ENCODE measurements around the gene ASGR1.

Gene ASGR1

GRCh38 chr17:7137171-7137943 lies 41.8 kb downstream of the ASGR1 start:
- WGBS = 84% methylated on average over 12 of the region's 13 CpGs
- Histone ChIP-seq H3K14ac (ENCODE audit: low read length in 2 of 2) (no peak overlapping the region), H3K9ac (ENCODE audit: low read length) (peak overlapping the region; percentile 16), H3K4me2 (ENCODE audit: low read length, poor library complexity, severe bottlenecking) (no peak overlapping the region), H3K4ac (ENCODE audit: low read depth in 1 of 2, low read length in 2 of 2) (no peak overlapping the region), H4K91ac (ENCODE audit: low read length) (no peak overlapping the region), H3K18ac (ENCODE audit: low read depth in 1 of 2, low read length in 2 of 2) (no peak overlapping the region), H3K4me1 (ENCODE audit: control insufficient read depth, insufficient read depth, low read depth, low read length) (peaks cover 5% of the 10 kb centered on the region), H3K27me3 (ENCODE audit: control insufficient read depth in 1 of 2, insufficient read depth in 1 of 2, low read length in 2 of 2) (peaks cover 60 to 76% of the 10 kb centered on the region in 2 experiments), H3K4me3 (ENCODE audit: insufficient read depth in 1 of 2, low read depth in 1 of 2, low read length in 2 of 2) (no peak overlapping the region), H3K9me3 (ENCODE audit: control insufficient read depth, low read length) (peaks cover 4% of the 10 kb centered on the region), H3K23ac (ENCODE audit: low read length in 2 of 2) (no peak overlapping the region), H2AFZ (ENCODE audit: low read depth, low read length) (no peak overlapping the region), H3K27ac (ENCODE audit: low read length, poor library complexity, severe bottlenecking) (no peak overlapping the region), H2BK5ac (ENCODE audit: low read depth, low read length, poor library complexity, severe bottlenecking) (no peak overlapping the region), H2BK12ac (ENCODE audit: low read length in 2 of 2) (no peak overlapping the region), H2BK15ac (ENCODE audit: low read depth, poor library complexity, severe bottlenecking) (no peak overlapping the region), H4K8ac (ENCODE audit: low read length) (no peak overlapping the region), H3K79me1 (replicated peaks; ENCODE audit: low read length, poor library complexity, severe bottlenecking) (no peaks in the 10 kb centered on the region), H2BK120ac (ENCODE audit: low read depth, low read length) (no peak overlapping the region), H2AK5ac (ENCODE audit: low read length, severe bottlenecking) (no peak overlapping the region), H3K36me3 (ENCODE audit: control insufficient read depth in 1 of 2, insufficient read depth in 2 of 2, low read depth in 1 of 2, low read length in 2 of 2) (no peaks in the 10 kb centered on the region)
- DNase-seq = no peak

- Histone ChIP-seq H3K14ac (ENCODE audit: low read length in 2 of 2) (no peak overlapping the region), H2BK15ac (ENCODE audit: low read depth, poor library complexity, severe bottlenecking) (no peak overlapping the region), H2BK120ac (ENCODE audit: low read depth, low read length) (no peak overlapping the region), H3K18ac (ENCODE audit: low read depth in 1 of 2, low read length in 2 of 2) (no peak overlapping the region), H3K36me3 (ENCODE audit: control insufficient read depth in 1 of 2, insufficient read depth in 2 of 2, low read depth in 1 of 2, low read length in 2 of 2) (no peaks in the 10 kb centered on the region), H2BK12ac (ENCODE audit: low read length in 2 of 2) (no peak overlapping the region), H3K9me3 (ENCODE audit: control insufficient read depth, low read length) (peaks cover 4% of the 10 kb centered on the region), H3K27me3 (ENCODE audit: control insufficient read depth in 1 of 2, insufficient read depth in 1 of 2, low read length in 2 of 2) (peaks cover 58 to 68% of the 10 kb centered on the region in 2 experiments), H2AFZ (ENCODE audit: low read depth, low read length) (no peak overlapping the region), H3K4me3 (ENCODE audit: insufficient read depth in 1 of 2, low read depth in 1 of 2, low read length in 2 of 2) (no peak overlapping the region), H3K4me1 (ENCODE audit: control insufficient read depth, insufficient read depth, low read depth, low read length) (peaks cover 5% of the 10 kb centered on the region), H3K9ac (ENCODE audit: low read length) (no peak overlapping the region), H3K4ac (ENCODE audit: low read depth in 1 of 2, low read length in 2 of 2) (no peak overlapping the region), H3K79me1 (replicated peaks; ENCODE audit: low read length, poor library complexity, severe bottlenecking) (no peaks in the 10 kb centered on the region), H3K23ac (ENCODE audit: low read length in 2 of 2) (no peak overlapping the region), H4K8ac (ENCODE audit: low read length) (no peak overlapping the region), H3K4me2 (ENCODE audit: low read length, poor library complexity, severe bottlenecking) (no peak overlapping the region), H2AK5ac (ENCODE audit: low read length, severe bottlenecking) (no peak overlapping the region), H3K27ac (ENCODE audit: low read length, poor library complexity, severe bottlenecking) (no peak overlapping the region), H2BK5ac (ENCODE audit: low read depth, low read length, poor library complexity, severe bottlenecking) (no peak overlapping the region), H4K91ac (ENCODE audit: low read length) (no peak overlapping the region)
- peak; percentile 69 for DNase-seq
- 27% methylated on average over 7 of the region's 9 CpGs for WGBS
Measured at GRCh38 chr17:7136266-7136877, 42.8 kb downstream of the ASGR1 start.

- Histone ChIP-seq H2BK12ac (ENCODE audit: low read length in 2 of 2) (no peak overlapping the region), H3K79me1 (replicated peaks; ENCODE audit: low read length, poor library complexity, severe bottlenecking) (no peaks in the 10 kb centered on the region), H3K4me2 (ENCODE audit: low read length, poor library complexity, severe bottlenecking) (no peak overlapping the region), H3K9ac (ENCODE audit: low read length) (no peak overlapping the region), H3K4ac (ENCODE audit: low read depth in 1 of 2, low read length in 2 of 2) (no peak overlapping the region), H2BK5ac (ENCODE audit: low read depth, low read length, poor library complexity, severe bottlenecking) (no peak overlapping the region), H3K36me3 (ENCODE audit: control insufficient read depth in 1 of 2, insufficient read depth in 2 of 2, low read depth in 1 of 2, low read length in 2 of 2) (no peaks in the 10 kb centered on the region), H4K91ac (ENCODE audit: low read length) (no peak overlapping the region), H3K9me3 (ENCODE audit: control insufficient read depth, low read length) (peaks cover 1% of the 10 kb centered on the region), H2BK15ac (ENCODE audit: low read depth, poor library complexity, severe bottlenecking) (no peak overlapping the region), H3K14ac (ENCODE audit: low read length in 2 of 2) (no peak overlapping the region), H4K8ac (ENCODE audit: low read length) (no peak overlapping the region), H2AK5ac (ENCODE audit: low read length, severe bottlenecking) (no peak overlapping the region), H3K23ac (ENCODE audit: low read length in 2 of 2) (no peak overlapping the region), H3K4me1 (ENCODE audit: control insufficient read depth, insufficient read depth, low read depth, low read length) (peaks cover 5% of the 10 kb centered on the region), H3K27me3 (ENCODE audit: control insufficient read depth in 1 of 2, insufficient read depth in 1 of 2, low read length in 2 of 2) (peaks cover 45 to 69% of the 10 kb centered on the region in 2 experiments), H3K27ac (ENCODE audit: low read length, poor library complexity, severe bottlenecking) (no peak overlapping the region), H2AFZ (ENCODE audit: low read depth, low read length) (no peak overlapping the region), H3K18ac (ENCODE audit: low read depth in 1 of 2, low read length in 2 of 2) (no peak overlapping the region), H3K4me3 (ENCODE audit: insufficient read depth in 1 of 2, low read depth in 1 of 2, low read length in 2 of 2) (no peak overlapping the region), H2BK120ac (ENCODE audit: low read depth, low read length) (no peak overlapping the region)
- no peak for DNase-seq
- 80% methylated on average over 20 of the region's 20 CpGs for WGBS
Measured at GRCh38 chr17:7133916-7134315, 45.3 kb downstream of the ASGR1 start.

- Histone ChIP-seq H3K79me1 (replicated peaks; ENCODE audit: low read length, poor library complexity, severe bottlenecking) (no peaks in the 10 kb centered on the region), H3K14ac (ENCODE audit: low read length in 2 of 2) (no peak overlapping the region), H3K9me3 (ENCODE audit: control insufficient read depth, low read length) (no peaks in the 10 kb centered on the region), H3K27ac (ENCODE audit: low read length, poor library complexity, severe bottlenecking) (no peak overlapping the region), H4K8ac (ENCODE audit: low read length) (no peak overlapping the region), H3K27me3 (ENCODE audit: control insufficient read depth in 1 of 2, insufficient read depth in 1 of 2, low read length in 2 of 2) (peaks cover 41 to 68% of the 10 kb centered on the region in 2 experiments), H3K4ac (ENCODE audit: low read depth in 1 of 2, low read length in 2 of 2) (no peak overlapping the region), H2AK5ac (ENCODE audit: low read length, severe bottlenecking) (no peak overlapping the region), H3K4me3 (ENCODE audit: insufficient read depth in 1 of 2, low read depth in 1 of 2, low read length in 2 of 2) (no peak overlapping the region), H3K9ac (ENCODE audit: low read length) (no peak overlapping the region), H3K4me2 (ENCODE audit: low read length, poor library complexity, severe bottlenecking) (no peak overlapping the region), H3K36me3 (ENCODE audit: control insufficient read depth in 1 of 2, insufficient read depth in 2 of 2, low read depth in 1 of 2, low read length in 2 of 2) (no peaks in the 10 kb centered on the region), H2BK5ac (ENCODE audit: low read depth, low read length, poor library complexity, severe bottlenecking) (no peak overlapping the region), H2AFZ (ENCODE audit: low read depth, low read length) (no peak overlapping the region), H3K4me1 (ENCODE audit: control insufficient read depth, insufficient read depth, low read depth, low read length) (peaks cover 5% of the 10 kb centered on the region), H2BK120ac (ENCODE audit: low read depth, low read length) (no peak overlapping the region), H2BK15ac (ENCODE audit: low read depth, poor library complexity, severe bottlenecking) (no peak overlapping the region), H2BK12ac (ENCODE audit: low read length in 2 of 2) (no peak overlapping the region), H3K23ac (ENCODE audit: low read length in 2 of 2) (no peak overlapping the region), H3K18ac (ENCODE audit: low read depth in 1 of 2, low read length in 2 of 2) (peak overlapping the region in 1 of 2 experiments; percentile 52), H4K91ac (ENCODE audit: low read length) (no peak overlapping the region)
- peak; percentile 32 for DNase-seq
- 23% methylated on average over 18 of the region's 19 CpGs for WGBS
Measured at GRCh38 chr17:7133424-7133823, 45.7 kb downstream of the ASGR1 start.

All from mesenchymal stem cell (in vitro differentiated cells and primary cell).